Measurements from ENCODE around the gene MAP3K21.

- TF ChIP-seq GATA2 (IDR thresholded peaks at IDR 0.05; ENCODE audit: low read depth, low read length), result no peak
- no peak for TF ChIP-seq GATA3 (IDR thresholded peaks at IDR 0.05; ENCODE audit: low read depth, low read length)
Observed at GRCh38 chr1:233278631-233279030, 48.9 kb upstream of the MAP3K21 start.
